ENCODE results near the gene NDRG2. TPM values are rescaled to one million over a fixed set of nuclear protein-coding genes. Genes with fewer than 3 reads are reported as not detected.

Gene NDRG2
- total RNA-seq, 2 donors from 2014 or later, result 136 to 171 TPM

DNA sequence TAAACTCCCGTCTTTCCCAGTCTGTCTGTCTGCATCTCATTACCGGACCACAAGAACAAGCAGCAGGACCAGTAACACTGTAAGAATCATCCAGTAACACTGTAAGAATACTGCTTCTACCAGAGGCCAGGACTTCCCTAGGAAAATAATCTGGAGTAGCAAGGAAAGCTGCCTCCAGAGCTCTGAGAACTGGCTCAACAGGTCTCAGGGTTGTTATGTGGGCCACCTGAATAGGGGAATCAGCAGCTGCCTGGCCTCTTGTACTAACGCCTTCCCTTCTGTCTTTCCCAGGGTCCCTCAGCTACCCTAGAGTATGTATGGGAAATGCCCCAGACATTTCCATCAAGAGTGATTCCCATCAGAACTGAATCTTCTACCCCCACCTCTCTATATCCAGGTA, 26.7 kb downstream of the NDRG2 start:
- H3K36me3 ChIP-seq, result peaks cover 11% of the 10 kb centered on the region
- no peaks in the 10 kb centered on the region for H3K27me3 ChIP-seq
- H3K4me3 ChIP-seq, result no peak overlapping the region
- intact Hi-C loops (cut with DNase I), result no loop called here
- no peaks in the 10 kb centered on the region for H3K9me3 ChIP-seq
- DNase-seq, result peak; percentile 54
- H3K4me1 ChIP-seq, result peaks cover 5% of the 10 kb centered on the region
- H3K27ac ChIP-seq, result peak overlapping the region; percentile 21
- H3K9ac ChIP-seq (ENCODE audit: low read depth in 2 of 2, low read length in 2 of 2), result peak overlapping the region in 1 of 2 donors; percentile 43
- TF ChIP-seq, protein P1, sequence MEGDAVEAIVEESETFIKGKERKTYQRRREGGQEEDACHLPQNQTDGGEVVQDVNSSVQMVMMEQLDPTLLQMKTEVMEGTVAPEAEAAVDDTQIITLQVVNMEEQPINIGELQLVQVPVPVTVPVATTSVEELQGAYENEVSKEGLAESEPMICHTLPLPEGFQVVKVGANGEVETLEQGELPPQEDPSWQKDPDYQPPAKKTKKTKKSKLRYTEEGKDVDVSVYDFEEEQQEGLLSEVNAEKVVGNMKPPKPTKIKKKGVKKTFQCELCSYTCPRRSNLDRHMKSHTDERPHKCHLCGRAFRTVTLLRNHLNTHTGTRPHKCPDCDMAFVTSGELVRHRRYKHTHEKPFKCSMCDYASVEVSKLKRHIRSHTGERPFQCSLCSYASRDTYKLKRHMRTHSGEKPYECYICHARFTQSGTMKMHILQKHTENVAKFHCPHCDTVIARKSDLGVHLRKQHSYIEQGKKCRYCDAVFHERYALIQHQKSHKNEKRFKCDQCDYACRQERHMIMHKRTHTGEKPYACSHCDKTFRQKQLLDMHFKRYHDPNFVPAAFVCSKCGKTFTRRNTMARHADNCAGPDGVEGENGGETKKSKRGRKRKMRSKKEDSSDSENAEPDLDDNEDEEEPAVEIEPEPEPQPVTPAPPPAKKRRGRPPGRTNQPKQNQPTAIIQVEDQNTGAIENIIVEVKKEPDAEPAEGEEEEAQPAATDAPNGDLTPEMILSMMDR (IDR thresholded peaks at IDR 0.05), result no peak

DNA sequence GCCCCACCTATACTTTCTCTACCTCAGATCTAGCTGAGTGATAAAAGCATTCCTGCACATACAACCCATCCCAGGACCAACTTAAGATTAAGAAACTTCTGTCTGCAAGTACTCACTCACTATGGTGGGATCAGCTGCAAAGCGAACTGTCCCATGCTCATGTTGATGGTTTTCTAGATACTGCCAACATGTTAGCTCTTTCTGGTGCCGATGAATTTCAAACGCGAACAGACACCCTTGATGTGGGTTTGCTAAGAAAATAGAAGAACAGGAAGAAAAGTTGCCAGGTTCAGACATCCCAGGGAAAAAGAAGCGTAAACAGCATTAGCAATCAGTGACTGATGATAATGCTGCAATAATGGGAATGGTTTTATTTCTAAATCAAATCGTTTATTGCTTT, 27.3 kb downstream of the NDRG2 start:
- TF ChIP-seq, protein P1 (IDR thresholded peaks at IDR 0.05), result no peak
- intact Hi-C loops (cut with DNase I), result no loop called here

DNA sequence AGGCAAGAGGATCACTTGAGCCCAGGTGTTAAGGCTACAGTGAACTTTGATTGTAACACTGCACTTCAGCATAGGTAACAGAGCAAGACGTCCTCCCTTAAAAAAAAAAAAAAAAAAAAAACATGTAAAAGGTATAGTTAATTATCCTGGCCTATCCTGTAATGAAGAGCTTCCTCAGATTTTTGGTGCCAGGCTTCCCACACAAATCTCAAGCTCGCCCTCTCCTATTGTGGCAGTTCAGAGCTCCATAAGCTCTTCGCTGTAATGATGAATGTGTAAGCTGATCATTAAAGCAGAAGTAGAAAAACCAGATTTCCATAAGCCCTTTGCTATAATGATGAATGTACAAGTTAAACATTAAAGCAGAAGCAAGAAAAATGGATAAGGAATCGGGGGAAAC, 27.7 kb downstream of the NDRG2 start:
- Histone ChIP-seq H3K36me3 (peaks cover 11% of the 10 kb centered on the region), H3K9ac (ENCODE audit: low read depth in 2 of 2, low read length in 2 of 2) (peak overlapping the region in 1 of 2 donors; percentile 61), H3K4me3 (no peak overlapping the region), H3K27me3 (no peaks in the 10 kb centered on the region), H3K4me1 (peaks cover 5% of the 10 kb centered on the region), H3K9me3 (no peaks in the 10 kb centered on the region), H3K27ac (peak overlapping the region; percentile 4)
- intact Hi-C loops (cut with DNase I), result no loop called here
- no peak for DNase-seq
- TF ChIP-seq, protein P1 (IDR thresholded peaks at IDR 0.05), result no peak

More for the DNA sequence above, 27.3 kb downstream of the NDRG2 start:
- Histone ChIP-seq H3K9ac (ENCODE audit: low read depth in 2 of 2, low read length in 2 of 2) (peak overlapping the region in 1 of 2 donors; percentile 43), H3K4me1 (peaks cover 5% of the 10 kb centered on the region), H3K4me3 (no peak overlapping the region), H3K27ac (peak overlapping the region; percentile 4), H3K27me3 (no peaks in the 10 kb centered on the region), H3K9me3 (no peaks in the 10 kb centered on the region), H3K36me3 (peaks cover 11% of the 10 kb centered on the region)
- DNase-seq, result no peak

DNA sequence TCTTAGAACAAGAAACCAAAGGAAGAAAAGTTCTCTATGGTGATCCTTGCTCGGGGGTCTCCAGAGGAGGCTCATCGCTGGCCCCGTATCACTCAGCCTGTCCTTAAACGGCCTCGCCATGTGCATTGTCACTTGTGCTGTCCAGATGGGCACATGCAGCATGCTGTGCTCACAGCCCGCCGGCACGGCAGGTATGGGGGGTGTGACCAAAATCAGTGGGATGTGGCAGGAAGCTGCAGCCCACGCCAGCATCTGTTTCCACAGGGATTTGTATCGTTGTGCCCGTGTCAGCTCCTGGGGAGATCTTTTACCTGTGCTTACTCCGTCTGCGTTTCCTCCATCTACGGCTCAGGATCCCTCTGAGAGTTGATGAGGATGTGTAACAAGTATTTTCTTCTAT, 28.3 kb downstream of the NDRG2 start:
- intact Hi-C loops (cut with DNase I), result no loop called here
- TF ChIP-seq, protein P1 (IDR thresholded peaks at IDR 0.05), result no peak
- Histone ChIP-seq H3K27ac (peak overlapping the region; percentile 1), H3K9ac (ENCODE audit: low read depth in 2 of 2, low read length in 2 of 2) (peak overlapping the region in 1 of 2 donors; percentile 61), H3K4me3 (no peak overlapping the region), H3K27me3 (no peaks in the 10 kb centered on the region), H3K4me1 (peaks cover 8% of the 10 kb centered on the region), H3K36me3 (peaks cover 11% of the 10 kb centered on the region), H3K9me3 (no peaks in the 10 kb centered on the region)
- DNase-seq, result no peak

DNA sequence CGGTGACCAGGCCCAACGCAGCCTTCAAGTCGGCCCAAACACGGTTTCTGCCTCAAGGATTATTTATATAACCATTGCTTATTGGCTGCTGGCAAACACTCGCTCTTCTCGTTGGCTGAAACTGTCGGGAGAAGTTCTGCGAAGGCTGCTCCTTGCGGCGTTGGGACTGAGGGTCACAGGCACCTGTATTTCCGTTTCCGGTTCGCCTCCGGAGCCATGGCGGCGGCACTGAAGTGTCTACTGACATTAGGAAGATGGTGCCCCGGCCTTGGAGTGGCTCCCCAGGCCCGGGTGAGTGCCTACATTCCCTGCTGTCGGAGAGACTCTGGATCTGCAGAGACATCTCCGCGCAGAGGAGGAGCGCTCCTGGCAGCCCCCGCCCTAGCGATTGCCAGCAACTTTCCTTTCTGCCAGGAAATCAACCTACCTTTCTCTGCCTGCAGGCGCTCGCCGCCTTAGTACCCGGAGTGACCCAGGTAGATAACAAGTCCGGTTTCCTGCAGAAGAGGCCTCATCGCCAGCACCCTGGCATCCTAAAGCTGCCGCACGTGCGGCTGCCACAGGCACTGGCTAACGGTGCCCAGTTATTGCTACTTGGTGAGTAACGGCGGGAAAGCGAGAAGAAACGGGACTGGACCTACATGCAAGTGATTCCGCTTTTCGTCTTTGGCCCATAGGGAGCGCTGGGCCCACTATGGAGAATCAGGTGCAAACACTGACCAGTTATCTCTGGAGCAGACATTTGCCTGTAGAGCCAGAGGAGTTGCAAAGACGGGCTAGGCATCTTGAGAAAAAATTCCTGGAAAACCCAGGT, 34.9 kb downstream of the NDRG2 start, which contains the start of gene METTL17:
Gene METTL17 (plus strand): TSS at position 194 of the 814 bp plus-strand sequence. CDS start 23 bp downstream, at position 217.
- intact Hi-C loops (cut with DNase I), result no loop called here
- TF ChIP-seq, protein P1 (IDR thresholded peaks at IDR 0.05), result peak; percentile 25
- Histone ChIP-seq H3K27me3 (no peaks in the 10 kb centered on the region), H3K4me1 (peaks cover 17% of the 10 kb centered on the region), H3K36me3 (peaks cover 8% of the 10 kb centered on the region), H3K27ac (peak within 1 kb of the TSS; percentile 85), H3K9ac (ENCODE audit: low read depth in 2 of 2, low read length in 2 of 2) (peak within 1 kb of the TSS; percentile 61 to 73), H3K9me3 (no peaks in the 10 kb centered on the region), H3K4me3 (peak within 1 kb of the TSS; percentile 84)
- DNase-seq, result peak; percentile 94
